OCI-LY7 (cell line): ENCODE measurements around the gene SLX1A.
"Not testable (repeated sequence)": the region's sequence is repeated elsewhere in the genome, so short reads cannot be mapped to it uniquely, and the experiment has no call there.

Experiments used
- CTCF ChIP-seq: fragments of 200-600 bp; sonication (generic); conservative IDR thresholded peaks from 2 replicates; pipeline ENCODE4 v1.5.1; 2014; ENCODE audit warnings: mild to moderate bottlenecking, antibody characterized with exemption, low read length, moderate library complexity, mixed read lengths
- EZH2phosphoT487 ChIP-seq: fragments of 200-600 bp; sonication (generic); IDR thresholded peaks from 2 replicates; pipeline ENCODE4 v1.6.1; 2018; ENCODE audit warnings: low read depth, borderline replicate concordance, mild to moderate bottlenecking, mixed run types, antibody characterized with exemption, low read length, moderate library complexity, mixed read lengths

DNA sequence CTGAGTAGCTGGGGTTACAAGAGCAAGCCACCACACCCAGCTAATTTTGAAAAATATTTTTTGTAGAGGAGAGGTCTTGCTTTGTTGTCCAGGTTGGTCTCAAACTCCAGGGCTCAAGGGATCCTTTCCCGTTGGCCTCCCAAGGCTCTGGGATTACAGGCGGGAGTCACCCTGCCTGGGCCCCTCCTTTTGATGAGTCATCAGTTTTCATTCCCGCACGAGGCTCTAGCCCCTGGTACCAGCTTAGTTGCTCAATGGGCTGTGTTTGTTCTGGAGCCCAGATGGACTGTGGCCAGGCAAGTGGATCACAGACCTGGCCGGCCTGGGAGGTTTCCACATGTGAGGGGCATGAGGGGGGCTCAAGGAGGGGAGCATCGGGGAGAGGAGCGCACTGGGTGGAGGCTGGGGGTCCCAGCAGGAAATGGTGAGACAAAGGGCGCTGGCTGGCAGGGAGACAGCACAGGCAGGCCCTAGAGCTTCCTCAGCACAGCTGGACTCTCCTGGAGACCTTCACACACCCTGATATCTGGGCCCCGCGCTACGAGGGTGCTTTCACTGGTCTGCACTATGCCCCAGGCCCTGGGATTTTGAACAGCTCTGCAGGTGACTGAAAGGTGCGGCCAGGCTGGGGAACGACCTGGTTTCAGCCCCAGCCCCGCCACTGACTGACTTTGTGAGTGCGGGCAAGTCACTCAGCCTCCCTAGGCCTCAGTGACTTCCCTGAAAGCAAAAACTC is 6.1 kb downstream of the SLX1A start:
- not testable (repeated sequence) for TF ChIP-seq CTCF, EZH2phosphoT487
